ENCODE data around the gene LRRC15.

- TF ChIP-seq EZH2 (IDR thresholded peaks at IDR 0.05; ENCODE audit: low read depth), result no peak
- TF ChIP-seq CTCF (conservative IDR thresholded peaks at IDR 0.05), result no peak
These were observed 4.0 kb downstream of the LRRC15 start for GRCh38 chr3:194365526-194365925.

Data from PC-9 (cell line).